NCI-H146 treated with DMSO at 0.1 percent for 48 hours (cell line): ENCODE measurements around the gene CA5A.
A peak's percentile ranks its signal among the peaks of the same experiment; 100 is the strongest.
"Not testable (repeated sequence)": the region's sequence is repeated elsewhere in the genome, so short reads cannot be mapped to it uniquely, and the experiment has no call there.

Source experiments
- DNase-seq: peaks from one replicate; lab custom pipeline; 2025; ENCODE audit not compliant: unreplicated experiment; lab: John Stamatoyannopoulos, UW

Gene CA5A

GRCh38 chr16:87896924-87897520 is 39.3 kb downstream of the CA5A start:
- not testable (repeated sequence) for DNase-seq

GRCh38 chr16:87896176-87896890 is 40.0 kb downstream of the CA5A start:
- not testable (repeated sequence) for DNase-seq

GRCh38 chr16:87895641-87896141 is 40.6 kb downstream of the CA5A start:
- no peak for DNase-seq

GRCh38 chr16:87894005-87894404 is 42.3 kb downstream of the CA5A start:
- not testable (repeated sequence) for DNase-seq

GRCh38 chr16:87891764-87892163 is 44.6 kb downstream of the CA5A start:
- no peak for DNase-seq

GRCh38 chr16:87889762-87890161 is 46.6 kb downstream of the CA5A start:
- not testable (repeated sequence) for DNase-seq

GRCh38 chr16:87888346-87888745 is 48.0 kb downstream of the CA5A start:
- not testable (repeated sequence) for DNase-seq

- not testable (repeated sequence) for DNase-seq
Observed at GRCh38 chr16:87887931-87888330, 48.4 kb downstream of the CA5A start.

- DNase-seq, result peak; percentile 26
Observed at GRCh38 chr16:87885371-87885967, 50.9 kb downstream of the CA5A start.

- no peak for DNase-seq
Observed at GRCh38 chr16:87882436-87883019, 53.8 kb downstream of the CA5A start.

- DNase-seq, result no peak
Observed at GRCh38 chr16:87881324-87882200, 54.8 kb downstream of the CA5A start.

GRCh38 chr16:87880117-87880696 is 56.1 kb downstream of the CA5A start:
- no peak for DNase-seq

GRCh38 chr16:87879411-87880013 is 56.8 kb downstream of the CA5A start:
- DNase-seq, result not testable (repeated sequence)

GRCh38 chr16:87878704-87879103 is 57.6 kb downstream of the CA5A start:
- no peak for DNase-seq

- DNase-seq, result no peak
Observed at GRCh38 chr16:87877942-87878507, 58.3 kb downstream of the CA5A start.

- DNase-seq, result no peak
Observed at GRCh38 chr16:87874639-87875427, 61.5 kb downstream of the CA5A start.

GRCh38 chr16:87870418-87871291 is 65.7 kb downstream of the CA5A start:
- DNase-seq, result peak; percentile 66

GRCh38 chr16:87869879-87870417 is 66.4 kb downstream of the CA5A start:
- not testable (repeated sequence) for DNase-seq
